ENCODE measurements around the gene HINFP.
"Not testable (repeated sequence)": the region's sequence is repeated elsewhere in the genome, so short reads cannot be mapped to it uniquely, and the experiment has no call there.

HINFP gene

DNA sequence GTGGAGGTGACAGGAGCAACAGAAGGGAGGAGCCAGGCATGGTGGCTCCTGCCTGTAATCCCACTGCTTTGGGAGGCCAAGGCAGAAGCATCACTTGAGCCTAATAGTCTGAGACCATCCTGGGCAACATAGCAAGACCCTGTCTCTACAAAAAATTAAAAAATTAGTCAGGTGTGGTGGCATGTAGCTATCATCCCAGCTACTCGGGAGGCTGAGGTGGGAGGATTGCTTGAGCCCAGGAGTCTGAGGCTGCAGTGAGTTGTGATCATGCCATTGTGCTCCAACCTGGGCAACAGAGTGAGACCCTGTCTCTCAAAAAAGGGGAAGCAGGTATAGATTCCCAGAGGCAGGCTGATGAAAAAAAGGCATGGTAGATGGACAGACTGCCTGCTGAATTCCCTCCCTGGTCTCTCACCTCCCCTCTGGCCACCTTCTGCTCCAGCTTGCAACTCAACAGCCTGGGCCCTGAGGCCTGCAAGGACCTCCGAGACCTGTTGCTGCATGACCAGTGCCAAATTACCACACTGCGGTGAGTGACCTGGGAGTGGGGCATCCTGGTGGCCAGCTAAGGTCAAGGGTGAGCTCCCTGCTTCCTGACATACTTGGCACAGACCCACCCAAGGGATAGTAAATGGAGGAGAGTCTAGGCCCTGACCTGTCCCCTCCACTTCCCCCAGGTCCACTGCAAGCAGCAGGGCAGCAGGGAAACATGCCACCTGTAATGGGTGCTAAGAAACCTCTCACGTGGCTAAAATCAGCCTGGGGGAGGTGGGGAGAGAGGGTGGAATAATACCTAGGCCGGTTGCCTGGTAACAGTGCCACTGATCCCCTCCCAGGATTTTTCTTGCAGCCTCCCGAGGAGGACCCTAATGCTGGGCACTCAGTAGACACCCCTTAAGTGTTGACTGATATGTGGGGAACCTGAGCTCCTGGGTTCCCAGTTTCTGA is 59.6 kb downstream of the HINFP start:
- Histone ChIP-seq H3K27me3 (ENCODE audit: low read depth, low read length) (no peaks in the 10 kb centered on the region), H3K4me3 (ENCODE audit: low read depth in 1 of 2, low read length in 2 of 2) (no peak overlapping the region), H3K4me1 (ENCODE audit: control insufficient read depth in 1 of 2, insufficient read depth in 2 of 2, low read length in 2 of 2) (peaks cover 0 to 2% of the 10 kb centered on the region in 2 donors), H3K36me3 (ENCODE audit: control insufficient read depth in 1 of 2, insufficient read depth in 2 of 2, low read length in 2 of 2) (peaks cover 5 to 48% of the 10 kb centered on the region in 2 donors), H3K27ac (ENCODE audit: low read length) (no peak overlapping the region), H3K9me3 (ENCODE audit: control insufficient read depth in 1 of 2, low read length in 2 of 2) (no peaks in the 10 kb centered on the region)

DNA sequence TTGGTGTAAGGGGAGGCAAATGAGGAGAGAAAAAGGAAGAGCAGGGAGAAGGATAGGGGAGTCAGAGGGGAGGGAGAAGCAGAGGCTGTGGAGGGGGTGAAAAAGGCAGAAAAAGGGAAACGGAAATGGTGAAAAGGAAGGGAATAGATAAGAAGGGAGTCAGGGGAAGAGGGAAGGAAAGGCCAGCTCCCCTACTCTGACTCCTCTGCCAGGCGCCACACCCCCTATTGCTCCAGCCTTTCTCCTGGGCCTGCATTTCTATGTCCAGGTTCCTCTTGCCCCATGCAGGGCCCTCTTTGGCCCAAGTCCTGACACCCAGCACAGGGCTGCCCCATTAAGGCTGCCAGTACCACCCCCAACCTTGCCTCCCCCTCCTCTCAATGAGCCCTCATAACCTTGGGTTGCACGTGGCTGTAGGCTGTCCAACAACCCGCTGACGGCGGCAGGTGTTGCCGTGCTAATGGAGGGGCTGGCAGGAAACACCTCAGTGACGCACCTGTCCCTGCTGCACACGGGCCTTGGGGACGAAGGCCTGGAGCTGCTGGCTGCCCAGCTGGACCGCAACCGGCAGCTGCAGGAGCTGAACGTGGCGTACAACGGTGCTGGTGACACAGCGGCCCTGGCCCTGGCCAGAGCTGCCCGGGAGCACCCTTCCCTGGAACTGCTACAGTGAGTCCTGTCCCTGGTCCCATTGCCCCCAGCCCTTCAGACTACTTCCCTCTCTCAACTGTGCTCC is 60.5 kb downstream of the HINFP start:
- H3K27ac ChIP-seq (ENCODE audit: low read length), result no peak overlapping the region
- H3K4me1 ChIP-seq (ENCODE audit: control insufficient read depth in 1 of 2, insufficient read depth in 2 of 2, low read length in 2 of 2), result peaks cover 0 to 2% of the 10 kb centered on the region in 2 donors
- no peak overlapping the region for H3K4me3 ChIP-seq (ENCODE audit: low read depth in 1 of 2, low read length in 2 of 2)
- peaks cover 5 to 48% of the 10 kb centered on the region in 2 donors for H3K36me3 ChIP-seq (ENCODE audit: control insufficient read depth in 1 of 2, insufficient read depth in 2 of 2, low read length in 2 of 2)
- no peaks in the 10 kb centered on the region for H3K27me3 ChIP-seq (ENCODE audit: low read depth, low read length)
- no peaks in the 10 kb centered on the region for H3K9me3 ChIP-seq (ENCODE audit: control insufficient read depth in 1 of 2, low read length in 2 of 2)

DNA sequence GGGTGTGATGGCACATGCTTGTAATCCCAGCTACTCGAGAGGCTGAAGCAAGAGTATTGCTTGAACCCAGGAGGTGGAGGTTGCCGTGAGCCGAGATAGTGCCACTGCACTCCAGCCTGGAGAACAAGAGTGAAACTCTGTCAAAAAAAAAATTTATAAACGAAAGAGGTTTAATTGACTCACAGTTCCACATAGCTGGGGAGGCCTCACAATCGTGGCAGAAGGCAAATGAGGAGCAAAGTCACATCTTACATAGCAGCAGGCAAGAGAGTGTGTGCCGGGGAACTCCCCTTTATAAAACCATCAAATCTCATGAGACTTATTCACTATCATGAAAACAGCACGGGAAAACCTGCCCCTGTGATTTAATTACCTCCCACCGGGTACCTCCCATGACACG is 63.0 kb downstream of the HINFP start:
- H3K27me3 ChIP-seq (ENCODE audit: low read depth, low read length); H3K4me3 ChIP-seq (ENCODE audit: low read depth in 1 of 2, low read length in 2 of 2); H3K9me3 ChIP-seq (ENCODE audit: control insufficient read depth in 1 of 2, low read length in 2 of 2); H3K4me1 ChIP-seq (ENCODE audit: control insufficient read depth in 1 of 2, insufficient read depth in 2 of 2, low read length in 2 of 2); H3K27ac ChIP-seq (ENCODE audit: low read length): not testable (repeated sequence)
- H3K36me3 ChIP-seq (ENCODE audit: control insufficient read depth in 1 of 2, insufficient read depth in 2 of 2, low read length in 2 of 2), result peaks cover 5 to 41% of the 10 kb centered on the region in 2 donors

Data from muscle layer of duodenum (tissue), 2 donors.